ENCODE data around the gene SETD9.

DNA sequence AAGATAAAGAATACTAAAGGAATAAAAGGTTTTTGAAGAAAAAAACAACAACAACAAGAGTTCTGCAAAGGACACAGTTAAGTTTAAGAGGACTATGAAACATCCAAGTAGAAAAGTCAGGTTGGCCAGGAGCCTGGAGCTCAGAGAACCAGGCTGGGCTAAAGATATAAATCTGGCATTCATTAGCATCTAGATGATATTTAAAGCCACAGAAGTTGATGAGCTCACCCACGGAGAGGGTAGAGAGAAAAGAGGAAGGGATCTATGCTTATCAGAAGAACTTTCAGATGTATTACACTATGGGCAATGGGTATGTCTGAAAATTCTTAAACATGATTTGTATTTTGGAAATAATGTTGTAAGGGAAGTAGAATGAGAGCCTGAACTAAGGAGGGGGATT, 32.6 kb downstream of the SETD9 start:
- TF ChIP-seq, protein P1, sequence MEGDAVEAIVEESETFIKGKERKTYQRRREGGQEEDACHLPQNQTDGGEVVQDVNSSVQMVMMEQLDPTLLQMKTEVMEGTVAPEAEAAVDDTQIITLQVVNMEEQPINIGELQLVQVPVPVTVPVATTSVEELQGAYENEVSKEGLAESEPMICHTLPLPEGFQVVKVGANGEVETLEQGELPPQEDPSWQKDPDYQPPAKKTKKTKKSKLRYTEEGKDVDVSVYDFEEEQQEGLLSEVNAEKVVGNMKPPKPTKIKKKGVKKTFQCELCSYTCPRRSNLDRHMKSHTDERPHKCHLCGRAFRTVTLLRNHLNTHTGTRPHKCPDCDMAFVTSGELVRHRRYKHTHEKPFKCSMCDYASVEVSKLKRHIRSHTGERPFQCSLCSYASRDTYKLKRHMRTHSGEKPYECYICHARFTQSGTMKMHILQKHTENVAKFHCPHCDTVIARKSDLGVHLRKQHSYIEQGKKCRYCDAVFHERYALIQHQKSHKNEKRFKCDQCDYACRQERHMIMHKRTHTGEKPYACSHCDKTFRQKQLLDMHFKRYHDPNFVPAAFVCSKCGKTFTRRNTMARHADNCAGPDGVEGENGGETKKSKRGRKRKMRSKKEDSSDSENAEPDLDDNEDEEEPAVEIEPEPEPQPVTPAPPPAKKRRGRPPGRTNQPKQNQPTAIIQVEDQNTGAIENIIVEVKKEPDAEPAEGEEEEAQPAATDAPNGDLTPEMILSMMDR (IDR thresholded peaks at IDR 0.05), result no peak
- no peak for TF ChIP-seq POLR2A (IDR thresholded peaks at IDR 0.05)
